ENCODE results near the gene ZNF729.

DNA sequence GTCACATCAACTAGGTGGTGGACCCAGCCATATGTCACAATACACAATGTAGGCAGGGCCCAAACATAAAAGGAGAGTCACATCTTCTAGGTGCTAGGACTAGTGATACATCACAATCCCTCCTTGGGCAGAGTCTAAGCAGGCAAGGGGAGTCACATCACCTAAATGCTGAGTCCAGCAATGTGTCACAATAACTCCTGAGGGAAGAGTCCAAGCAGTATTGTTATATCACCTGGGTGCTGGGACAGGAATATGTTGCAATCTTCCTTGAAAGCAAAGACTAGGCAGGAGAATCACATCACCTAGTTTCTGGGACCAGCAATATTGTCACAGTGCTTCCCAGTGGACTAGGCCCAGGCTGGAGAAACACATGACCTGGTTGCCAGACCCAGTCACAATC, 29.4 kb upstream of the ZNF729 start:
- TF ChIP-seq, protein P1, sequence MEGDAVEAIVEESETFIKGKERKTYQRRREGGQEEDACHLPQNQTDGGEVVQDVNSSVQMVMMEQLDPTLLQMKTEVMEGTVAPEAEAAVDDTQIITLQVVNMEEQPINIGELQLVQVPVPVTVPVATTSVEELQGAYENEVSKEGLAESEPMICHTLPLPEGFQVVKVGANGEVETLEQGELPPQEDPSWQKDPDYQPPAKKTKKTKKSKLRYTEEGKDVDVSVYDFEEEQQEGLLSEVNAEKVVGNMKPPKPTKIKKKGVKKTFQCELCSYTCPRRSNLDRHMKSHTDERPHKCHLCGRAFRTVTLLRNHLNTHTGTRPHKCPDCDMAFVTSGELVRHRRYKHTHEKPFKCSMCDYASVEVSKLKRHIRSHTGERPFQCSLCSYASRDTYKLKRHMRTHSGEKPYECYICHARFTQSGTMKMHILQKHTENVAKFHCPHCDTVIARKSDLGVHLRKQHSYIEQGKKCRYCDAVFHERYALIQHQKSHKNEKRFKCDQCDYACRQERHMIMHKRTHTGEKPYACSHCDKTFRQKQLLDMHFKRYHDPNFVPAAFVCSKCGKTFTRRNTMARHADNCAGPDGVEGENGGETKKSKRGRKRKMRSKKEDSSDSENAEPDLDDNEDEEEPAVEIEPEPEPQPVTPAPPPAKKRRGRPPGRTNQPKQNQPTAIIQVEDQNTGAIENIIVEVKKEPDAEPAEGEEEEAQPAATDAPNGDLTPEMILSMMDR (IDR thresholded peaks at IDR 0.05; ENCODE audit: borderline replicate concordance, extremely low read depth, low read length, poor library complexity, severe bottlenecking) = no peak
- TF ChIP-seq EZH2 (IDR thresholded peaks at IDR 0.05; ENCODE audit: borderline replicate concordance, low read depth, low read length, severe bottlenecking) = no peak

All from DND-41 (cell line).